CD1c-positive myeloid dendritic cell (primary cell): ENCODE data around the gene TFRC.
"Not testable (repeated sequence)": the region's sequence is repeated elsewhere in the genome, so short reads cannot be mapped to it uniquely, and the experiment has no call there.

Experiments
- DNase-seq: peaks from one replicate; pipeline ENCODE4 v3.0.0-alpha.2; 2016; ENCODE audit errors: extremely low spot score

Gene TFRC

GRCh38 chr3:196081834-196082618, at the start of gene TFRC:
TFRC (minus strand) TSS chr3:196082090; CDS start chr3:196077099, 4,991 bp downstream.
- DNase-seq = peak; percentile 98

DNA sequence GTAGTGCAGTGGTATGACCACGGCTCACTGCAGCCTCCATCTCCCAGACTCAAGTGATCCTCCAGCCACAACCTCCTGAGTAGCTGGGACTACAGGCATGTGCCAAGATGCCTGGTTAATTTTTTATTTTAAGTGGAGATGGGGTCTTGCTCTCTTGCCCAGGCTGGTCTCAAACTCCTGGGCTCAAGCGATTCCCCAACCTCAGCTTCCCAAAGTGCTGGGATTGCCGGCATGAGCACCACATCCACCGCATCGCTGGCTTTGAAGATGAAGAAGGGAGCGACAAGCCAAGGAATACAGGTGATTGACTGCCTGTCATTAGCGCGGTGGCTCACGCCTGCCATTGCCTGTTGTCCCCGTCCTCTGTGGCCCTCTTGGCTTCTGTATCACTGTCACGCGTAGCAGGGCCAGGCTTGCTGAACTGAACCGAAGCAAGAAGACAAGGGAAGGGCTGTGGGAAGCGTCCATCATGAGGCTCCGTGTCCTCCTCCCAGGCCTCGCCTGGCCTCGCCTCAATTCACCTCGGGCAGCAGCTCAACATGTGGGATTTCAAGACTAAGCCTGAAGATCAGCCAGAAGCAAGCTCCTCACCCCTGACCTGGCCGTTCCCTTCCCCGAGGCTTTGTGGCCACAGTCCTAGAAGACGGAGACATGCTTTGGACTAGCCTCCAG, 46.4 kb upstream of the TFRC start:
- DNase-seq = no peak

- DNase-seq = no peak
Observed at GRCh38 chr3:196127308-196128040, 45.6 kb upstream of the TFRC start.

DNA sequence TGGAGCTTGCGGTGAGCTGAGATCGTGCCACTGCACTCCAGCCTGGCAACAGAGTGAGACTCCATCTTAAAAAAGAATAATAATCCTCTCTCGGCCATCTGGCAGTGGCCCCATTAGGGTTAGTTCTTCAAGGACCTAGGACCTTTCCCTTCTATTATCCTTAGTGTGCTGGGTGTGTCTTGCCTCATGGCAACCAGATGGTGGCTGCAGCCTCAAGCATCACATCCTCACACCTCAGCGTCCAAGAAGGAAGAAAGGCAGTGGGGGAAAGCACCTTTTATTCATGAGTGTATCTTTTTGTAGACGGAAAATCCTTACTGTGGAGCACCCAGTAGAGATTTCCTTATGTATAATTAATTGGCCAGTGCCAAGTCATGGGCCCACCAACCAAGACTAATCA, 42.7 kb upstream of the TFRC start:
- DNase-seq = no peak

DNA sequence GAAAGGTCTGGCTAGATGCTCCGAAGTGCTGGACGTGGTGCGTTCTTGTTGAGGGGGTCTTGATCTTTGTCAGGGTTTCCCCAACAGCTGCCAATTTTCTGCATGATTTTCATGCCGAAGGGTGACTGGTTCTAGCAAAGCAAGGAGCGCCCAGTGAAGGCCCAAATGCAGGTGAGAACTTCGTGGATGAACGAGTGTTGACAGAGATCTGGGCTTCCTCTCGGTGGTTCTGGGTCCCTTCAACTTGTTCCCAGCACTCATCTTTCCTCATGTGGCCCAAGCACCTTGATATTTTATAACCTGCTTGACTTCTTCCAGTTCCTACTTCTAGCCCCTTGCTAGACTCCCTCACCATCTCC, 40.8 kb upstream of the TFRC start:
- no peak for DNase-seq

- no peak for DNase-seq
Observed at GRCh38 chr3:196122021-196122687, 40.3 kb upstream of the TFRC start.

GRCh38 chr3:196121066-196121465, 39.2 kb upstream of the TFRC start:
- no peak for DNase-seq

- peak; percentile 23 for DNase-seq
Observed at GRCh38 chr3:196120291-196120951, 38.5 kb upstream of the TFRC start.

DNA sequence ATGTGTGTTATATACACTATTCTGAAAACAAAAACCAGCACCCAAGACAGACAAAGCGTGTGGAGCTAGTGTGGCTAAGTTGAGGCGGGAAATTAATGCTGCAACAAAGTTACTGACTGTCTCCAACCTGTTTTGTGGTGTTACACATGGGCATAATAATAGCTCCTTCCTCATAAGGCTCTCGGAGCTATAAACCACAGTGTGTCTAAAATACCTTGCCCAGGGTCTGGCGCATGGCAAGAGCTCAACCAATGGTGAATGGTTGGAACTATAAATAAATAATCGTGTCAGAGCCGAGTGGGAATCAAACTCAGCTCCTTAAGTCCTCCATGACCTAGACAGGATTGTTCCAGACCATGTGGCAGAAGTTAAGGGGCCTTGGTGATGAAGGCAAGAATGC, 35.9 kb upstream of the TFRC start:
- no peak for DNase-seq

DNA sequence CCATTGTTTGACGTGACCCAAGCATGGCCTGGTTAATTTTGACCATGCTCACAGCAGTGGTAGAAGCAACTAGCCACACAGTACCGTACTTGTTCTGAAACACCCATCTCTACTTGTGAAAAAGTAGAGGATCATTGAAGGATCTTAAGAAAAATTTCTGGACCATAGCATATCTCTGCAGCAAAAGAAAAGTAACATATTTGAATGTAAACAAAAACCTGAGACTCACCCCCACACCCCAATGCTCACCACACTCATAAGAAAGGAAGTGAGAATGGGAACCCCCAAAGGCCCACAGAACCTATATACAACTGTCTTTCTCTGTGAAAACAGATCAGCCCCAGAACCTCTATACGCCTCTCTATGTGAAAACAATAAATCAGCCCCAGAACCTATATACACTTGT, 33.8 kb upstream of the TFRC start:
- DNase-seq = peak; percentile 14

DNA sequence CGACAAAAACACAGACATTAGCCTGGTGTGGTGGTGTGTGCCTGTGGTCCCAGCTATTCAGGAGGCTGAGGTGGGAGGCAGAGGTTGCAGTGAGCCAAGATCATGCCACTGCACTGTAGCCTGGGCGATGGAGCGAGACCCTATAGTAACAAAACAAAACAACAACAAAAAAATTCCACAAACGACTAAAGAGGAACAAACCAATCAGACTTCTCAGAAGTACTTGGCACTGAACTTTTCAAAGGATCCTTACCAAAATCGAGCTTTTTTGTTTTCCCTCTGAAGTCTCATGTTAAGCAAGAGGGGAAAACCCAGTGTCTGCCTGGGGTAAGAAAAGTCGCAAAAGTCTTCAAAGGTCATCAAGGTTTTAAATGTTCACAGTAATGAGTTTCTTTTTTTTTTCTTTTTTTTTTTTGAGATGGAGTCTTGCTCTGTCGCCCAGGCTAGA, 30.1 kb upstream of the TFRC start:
- peak; percentile 79 for DNase-seq

DNA sequence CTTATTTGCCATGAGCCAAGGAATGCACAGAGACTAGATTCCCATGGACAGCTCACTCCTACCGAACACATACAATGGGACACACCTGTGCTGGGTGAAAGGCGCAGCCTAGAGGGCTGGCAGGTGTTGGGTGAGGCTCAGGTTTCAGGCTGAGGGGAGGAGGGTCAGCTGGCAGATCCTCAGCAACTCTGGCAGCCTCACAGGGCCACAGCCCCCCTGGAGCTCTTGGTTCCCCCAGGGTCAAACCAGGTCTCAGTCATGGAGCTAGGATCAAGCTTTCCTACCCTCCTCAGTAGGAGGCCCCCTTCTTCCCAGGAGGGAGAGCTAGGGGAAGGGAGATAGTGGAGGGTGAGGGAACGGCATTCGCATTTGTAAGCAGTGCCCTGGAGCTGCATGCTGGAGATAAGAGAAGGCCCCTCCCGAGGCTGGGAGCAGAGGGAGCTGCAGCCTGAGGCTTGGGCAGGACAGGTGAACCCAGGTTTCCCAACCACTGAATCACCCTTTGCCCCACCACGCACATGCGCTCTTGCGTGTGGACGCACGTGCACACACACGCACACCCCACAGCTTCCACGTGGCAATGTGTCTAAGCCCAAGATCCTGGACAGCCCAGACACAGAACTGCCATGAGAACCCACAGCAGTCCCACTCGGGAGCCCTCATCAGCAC, 26.3 kb upstream of the TFRC start:
- DNase-seq = no peak

DNA sequence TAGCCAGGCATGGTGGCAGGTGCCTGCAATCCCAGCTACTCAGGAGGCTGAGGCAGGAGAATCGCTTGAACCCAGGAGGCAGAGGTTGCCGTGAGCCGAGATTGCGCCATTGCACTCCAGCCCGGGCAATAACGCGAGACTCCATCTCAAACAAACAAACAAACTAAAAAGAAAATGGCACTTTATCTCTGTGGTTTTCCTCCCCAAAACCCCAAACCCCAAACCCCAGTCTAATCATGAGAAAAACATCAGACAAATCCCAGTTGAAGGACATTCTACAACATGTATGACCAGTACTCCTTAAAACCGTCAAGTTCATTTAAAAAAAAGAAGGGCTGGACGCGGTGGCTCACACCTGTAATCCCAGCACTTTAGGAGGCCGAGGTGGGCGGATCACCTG, 22.8 kb upstream of the TFRC start:
- DNase-seq = not testable (repeated sequence)

GRCh38 chr3:196098365-196098980, 16.6 kb upstream of the TFRC start:
- peak; percentile 75 for DNase-seq

GRCh38 chr3:196097373-196098154, 15.7 kb upstream of the TFRC start:
- no peak for DNase-seq

- DNase-seq = no peak
Observed at GRCh38 chr3:196096382-196096953, 14.6 kb upstream of the TFRC start.

DNA sequence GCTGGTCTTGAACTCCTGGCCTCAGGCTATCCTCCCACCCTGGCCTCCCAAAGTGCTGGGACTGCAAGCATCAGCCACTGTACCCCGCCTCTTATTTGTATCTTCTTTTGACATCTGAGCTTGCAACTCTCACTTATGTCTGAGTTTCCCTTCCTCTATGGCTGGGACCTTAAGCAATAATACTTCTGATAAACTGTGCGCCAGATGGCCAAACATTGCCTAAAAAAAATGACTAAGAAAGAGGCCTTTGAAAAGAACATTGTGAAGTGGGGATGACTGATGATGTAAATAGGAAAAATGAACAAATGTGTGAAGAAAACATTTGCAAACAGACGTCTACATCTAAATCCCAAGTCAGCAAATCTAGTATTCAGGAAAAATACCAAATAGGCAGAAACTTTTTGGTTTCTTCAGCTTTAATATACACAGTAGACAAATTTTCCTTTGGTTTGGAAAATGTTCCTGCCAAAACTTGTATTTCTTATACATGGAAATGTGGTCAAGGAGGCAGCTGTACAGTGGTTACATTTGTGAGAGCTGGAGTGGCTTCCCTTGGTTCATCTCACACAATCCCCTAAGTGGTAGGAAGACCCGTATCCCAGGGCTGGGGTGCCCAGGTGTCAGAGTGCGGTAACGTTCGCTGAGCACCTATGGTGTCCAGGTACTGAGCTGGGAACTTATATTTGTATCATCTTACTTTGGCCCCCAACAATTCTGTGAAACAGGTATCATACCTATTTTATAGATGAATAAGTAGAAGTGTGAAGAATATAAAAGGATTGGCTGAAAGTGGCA, 11.6 kb upstream of the TFRC start:
- peak; percentile 78 for DNase-seq

GRCh38 chr3:196087906-196088305, 6.0 kb upstream of the TFRC start:
- DNase-seq = no peak

DNA sequence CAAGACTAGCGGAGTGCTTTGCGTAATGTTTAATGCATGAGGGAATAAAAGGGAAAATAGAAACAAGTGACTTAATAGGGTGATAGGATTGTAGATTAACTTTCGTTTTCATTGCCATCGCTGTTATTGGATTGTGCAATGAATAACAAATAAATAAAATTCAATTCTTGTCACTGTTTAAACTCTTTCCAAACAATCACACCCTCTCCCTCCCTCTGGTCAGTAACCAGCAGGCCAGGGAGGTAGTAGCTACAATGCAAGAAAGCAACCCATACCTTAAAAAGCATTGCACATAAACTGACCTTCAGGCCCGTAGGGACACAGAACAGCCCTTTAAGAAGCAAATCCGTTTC, 705 bp upstream of the TFRC start:
- no peak for DNase-seq
